SK-N-SH (cell line): Measurements from ENCODE around the gene TMEM54.

Source experiments
- FOXJ3 ChIP-seq: sonication (generic); formaldehyde crosslinking; IDR thresholded peaks from 2 replicates; pipeline ENCODE4 v1.5.1; 2020; ENCODE audit warnings: mild to moderate bottlenecking, missing genetic modification reagents
- PBX3 ChIP-seq: IDR thresholded peaks from 2 replicates; pipeline ENCODE4; 2012
- RFX5 ChIP-seq: IDR thresholded peaks from 2 replicates; pipeline ENCODE4 v1.6.1; 2012; ENCODE audit warnings: mild to moderate bottlenecking, improper control_type of control experiment, low read length

- TF ChIP-seq PBX3 (no peak), FOXJ3 (CRISPR knock-in tag) (no peak), RFX5 (no peak)
Measured at GRCh38 chr1:32920833-32921232, 19.6 kb upstream of the TMEM54 start.
